Measurements from ENCODE around the gene GRIK3.

DNA sequence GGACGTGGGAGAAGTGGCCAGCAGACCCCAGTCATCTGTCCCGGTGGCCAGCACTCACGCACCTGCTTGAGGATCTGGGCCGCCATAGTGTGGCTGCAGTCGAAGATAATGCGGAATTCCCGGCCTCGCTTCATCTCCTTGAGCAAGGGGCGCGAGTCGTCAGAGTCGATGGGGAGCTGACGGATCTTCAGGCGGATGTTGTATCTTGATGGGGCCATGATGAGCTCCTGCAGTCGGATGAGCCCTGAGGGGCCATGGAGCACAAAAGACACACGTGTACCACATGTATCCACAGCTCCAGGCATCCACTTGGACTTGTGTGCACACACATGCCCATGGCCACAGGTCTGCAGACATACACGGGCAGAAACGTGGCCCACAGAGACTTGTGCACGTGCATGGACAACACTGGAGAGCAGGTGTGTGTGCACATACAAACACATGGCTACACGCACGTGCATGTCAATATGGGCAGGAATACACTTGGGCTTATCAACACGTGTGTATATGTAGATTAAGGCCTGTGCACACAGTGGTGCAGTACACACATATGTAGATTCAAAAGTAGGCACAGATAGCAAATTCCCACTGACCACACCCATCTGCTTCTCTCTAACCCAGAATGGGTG is 162.1 kb downstream of the GRIK3 start:
- TF ChIP-seq HDGF (IDR thresholded peaks at IDR 0.05; ENCODE audit: borderline replicate concordance) (no peak), ELF4 (IDR thresholded peaks at IDR 0.05) (no peak), FOXA1 (IDR thresholded peaks at IDR 0.05) (no peak), ARNT (IDR thresholded peaks at IDR 0.05) (no peak), FOXK2 (IDR thresholded peaks at IDR 0.05) (no peak), FOXM1 (IDR thresholded peaks at IDR 0.05; ENCODE audit: borderline replicate concordance) (no peak), SUZ12 (IDR thresholded peaks at IDR 0.05) (no peak), CTBP1 (IDR thresholded peaks at IDR 0.05; ENCODE audit: borderline replicate concordance) (no peak), TARDBP (IDR thresholded peaks at IDR 0.05) (no peak)

Data from HEK293T (cell line).